H1 (cell line): Measurements from ENCODE around the gene PARD3.

Experiments
- CHD1 ChIP-seq: IDR thresholded peaks from 2 replicates; pipeline ENCODE4 v1.6.1; 2012; ENCODE audit warnings: low read depth, low read length, improper control_type of control experiment
- EGR1 ChIP-seq: IDR thresholded peaks from 2 replicates; pipeline ENCODE4 v1.6.1; 2011; ENCODE audit warnings: low read depth, low read length, borderline replicate concordance
- EZH2 ChIP-seq: fragments of 200-600 bp; sonication (generic); IDR thresholded peaks from 2 replicates; pipeline ENCODE4 v1.7.1; 2012; ENCODE audit warnings: low read depth, mild to moderate bottlenecking, moderate library complexity, low read length, inconsistent platforms; ENCODE audit not compliant: severe bottlenecking
- NANOG ChIP-seq: IDR thresholded peaks from 2 replicates; pipeline ENCODE4 v1.6.1; 2011; ENCODE audit warnings: low read length, low read depth, mild to moderate bottlenecking, inconsistent platforms; ENCODE audit not compliant: insufficient read depth, poor library complexity, severe bottlenecking
- NRF1 ChIP-seq: IDR thresholded peaks from 2 replicates; pipeline ENCODE4 v1.6.1; 2011; ENCODE audit warnings: mild to moderate bottlenecking, low read depth, low read length, improper control_type of control experiment
- POLR2A ChIP-seq, 2 experiments: IDR thresholded peaks; 1 replicate in 1 of 2; 2 replicates in 1 of 2; pipeline ENCODE4 v1.6.1; 2011; ENCODE audit warnings: low read depth in 2 of 2, low read length in 2 of 2, mild to moderate bottlenecking in 2 of 2; ENCODE audit errors: control extremely low read depth in 1 of 2
- POLR2AphosphoS5 ChIP-seq: IDR thresholded peaks from 2 replicates; pipeline ENCODE4 v1.6.1; 2011; ENCODE audit warnings: low read depth, low read length
- RAD21 ChIP-seq, 2 experiments: IDR thresholded peaks in 1 of 2; conservative IDR thresholded peaks in 1 of 2; 2 replicates each; pipeline ENCODE4 v1.6.1; 2011; ENCODE audit warnings: low read depth in 2 of 2, low read length in 2 of 2, improper control_type of control experiment in 1 of 2, inconsistent platforms in 1 of 2, mild to moderate bottlenecking in 1 of 2, moderate library complexity in 1 of 2
- TF ChIP-seq, protein P1 (sequence below), 3 experiments: IDR thresholded peaks; 1 replicate in 2 of 3; 2 replicates in 1 of 3; pipeline versions ENCODE4 v1.5.1 to v1.6.1; 2011; ENCODE audit warnings: low read length in 3 of 3, mild to moderate bottlenecking in 3 of 3, inconsistent platforms in 2 of 3, low read depth in 1 of 3, moderate library complexity in 1 of 3; ENCODE audit not compliant: insufficient read depth in 1 of 3; ENCODE audit errors: control extremely low read depth in 1 of 3
- TF ChIP-seq, protein P2 (sequence below): IDR thresholded peaks from 2 replicates; pipeline ENCODE4 v1.6.1; 2012; ENCODE audit warnings: low read length, inconsistent platforms
- TF ChIP-seq, protein P3 (sequence below): IDR thresholded peaks from 2 replicates; pipeline ENCODE4 v1.6.1; 2012; ENCODE audit warnings: inconsistent platforms
- TF ChIP-seq, protein P4 (sequence below): IDR thresholded peaks from 2 replicates; pipeline ENCODE4 v1.6.1; 2012; ENCODE audit warnings: inconsistent platforms

DNA sequence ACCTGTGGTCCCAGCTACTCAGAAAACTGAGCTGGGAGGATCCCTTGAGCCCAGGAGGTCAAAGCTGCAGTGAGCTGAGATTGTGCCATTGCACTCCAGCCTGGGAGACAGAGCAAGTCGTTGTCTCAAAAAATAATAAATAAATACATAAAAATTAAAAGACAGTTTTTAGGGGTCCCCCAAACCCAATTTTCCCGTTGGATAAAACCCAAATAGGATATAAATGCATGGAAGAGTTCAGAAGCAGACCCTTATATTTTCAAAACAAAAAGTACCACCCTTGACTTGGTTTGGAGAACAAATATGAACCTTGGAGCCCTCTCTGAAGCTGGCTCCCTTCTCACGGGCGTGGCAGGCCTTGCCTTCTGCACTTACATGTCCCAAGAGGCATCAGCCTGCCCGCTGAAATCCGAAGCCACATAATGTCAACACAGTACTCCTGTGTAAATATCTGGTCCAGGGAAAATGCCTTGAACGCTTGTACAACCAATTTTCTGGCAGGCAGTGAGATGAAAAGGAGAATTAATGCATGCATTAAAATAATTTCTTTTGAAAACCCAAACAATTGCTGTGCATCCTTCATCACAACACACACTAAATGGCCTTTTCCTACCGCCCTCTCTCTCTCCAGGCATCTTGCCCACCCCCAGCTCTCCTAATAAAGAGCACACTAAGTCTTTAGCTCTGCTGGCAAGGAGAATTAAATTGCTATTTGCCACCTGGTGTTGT, 46.4 kb upstream of the PARD3 start:
- TF ChIP-seq EZH2 (no peak), POLR2AphosphoS5 (no peak), CHD1 (no peak), RAD21 (IDR thresholded peaks at IDR 0.05 in 1 of 2, conservative IDR thresholded peaks at IDR 0.05 in 1 of 2; ENCODE audit: low read depth in 2 of 2, low read length in 2 of 2) (no peak), NANOG (no peak), POLR2A (IDR thresholded peaks at IDR 0.05; ENCODE audit: control extremely low read depth in 1 of 2, low read depth in 2 of 2, low read length in 2 of 2) (no peak), NRF1 (no peak), EGR1 (no peak)
- TF ChIP-seq, protein P1, sequence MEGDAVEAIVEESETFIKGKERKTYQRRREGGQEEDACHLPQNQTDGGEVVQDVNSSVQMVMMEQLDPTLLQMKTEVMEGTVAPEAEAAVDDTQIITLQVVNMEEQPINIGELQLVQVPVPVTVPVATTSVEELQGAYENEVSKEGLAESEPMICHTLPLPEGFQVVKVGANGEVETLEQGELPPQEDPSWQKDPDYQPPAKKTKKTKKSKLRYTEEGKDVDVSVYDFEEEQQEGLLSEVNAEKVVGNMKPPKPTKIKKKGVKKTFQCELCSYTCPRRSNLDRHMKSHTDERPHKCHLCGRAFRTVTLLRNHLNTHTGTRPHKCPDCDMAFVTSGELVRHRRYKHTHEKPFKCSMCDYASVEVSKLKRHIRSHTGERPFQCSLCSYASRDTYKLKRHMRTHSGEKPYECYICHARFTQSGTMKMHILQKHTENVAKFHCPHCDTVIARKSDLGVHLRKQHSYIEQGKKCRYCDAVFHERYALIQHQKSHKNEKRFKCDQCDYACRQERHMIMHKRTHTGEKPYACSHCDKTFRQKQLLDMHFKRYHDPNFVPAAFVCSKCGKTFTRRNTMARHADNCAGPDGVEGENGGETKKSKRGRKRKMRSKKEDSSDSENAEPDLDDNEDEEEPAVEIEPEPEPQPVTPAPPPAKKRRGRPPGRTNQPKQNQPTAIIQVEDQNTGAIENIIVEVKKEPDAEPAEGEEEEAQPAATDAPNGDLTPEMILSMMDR (IDR thresholded peaks at IDR 0.05; ENCODE audit: control extremely low read depth in 1 of 3, insufficient read depth in 1 of 3, low read depth in 1 of 3, low read length in 3 of 3) = no peak
- TF ChIP-seq, protein P2, sequence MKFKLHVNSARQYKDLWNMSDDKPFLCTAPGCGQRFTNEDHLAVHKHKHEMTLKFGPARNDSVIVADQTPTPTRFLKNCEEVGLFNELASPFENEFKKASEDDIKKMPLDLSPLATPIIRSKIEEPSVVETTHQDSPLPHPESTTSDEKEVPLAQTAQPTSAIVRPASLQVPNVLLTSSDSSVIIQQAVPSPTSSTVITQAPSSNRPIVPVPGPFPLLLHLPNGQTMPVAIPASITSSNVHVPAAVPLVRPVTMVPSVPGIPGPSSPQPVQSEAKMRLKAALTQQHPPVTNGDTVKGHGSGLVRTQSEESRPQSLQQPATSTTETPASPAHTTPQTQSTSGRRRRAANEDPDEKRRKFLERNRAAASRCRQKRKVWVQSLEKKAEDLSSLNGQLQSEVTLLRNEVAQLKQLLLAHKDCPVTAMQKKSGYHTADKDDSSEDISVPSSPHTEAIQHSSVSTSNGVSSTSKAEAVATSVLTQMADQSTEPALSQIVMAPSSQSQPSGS = no peak
- TF ChIP-seq, protein P3, sequence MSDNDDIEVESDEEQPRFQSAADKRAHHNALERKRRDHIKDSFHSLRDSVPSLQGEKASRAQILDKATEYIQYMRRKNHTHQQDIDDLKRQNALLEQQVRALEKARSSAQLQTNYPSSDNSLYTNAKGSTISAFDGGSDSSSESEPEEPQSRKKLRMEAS = no peak
- TF ChIP-seq, protein P4, sequence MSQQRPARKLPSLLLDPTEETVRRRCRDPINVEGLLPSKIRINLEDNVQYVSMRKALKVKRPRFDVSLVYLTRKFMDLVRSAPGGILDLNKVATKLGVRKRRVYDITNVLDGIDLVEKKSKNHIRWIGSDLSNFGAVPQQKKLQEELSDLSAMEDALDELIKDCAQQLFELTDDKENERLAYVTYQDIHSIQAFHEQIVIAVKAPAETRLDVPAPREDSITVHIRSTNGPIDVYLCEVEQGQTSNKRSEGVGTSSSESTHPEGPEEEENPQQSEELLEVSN = no peak
